CD4-positive, CD25-positive, alpha-beta regulatory T cell (primary cell): ENCODE results near the gene LMO7. TPM values are rescaled to one million over a fixed set of nuclear protein-coding genes. Genes with fewer than 3 reads are reported as not detected.

Source experiments
- ATAC-seq, 2 donors: fragments of 150-1000 bp; cut with Tn5 transposase; one replicate each; pipeline ENCODE4 v1.10.0; 2021; ENCODE audit warnings: low read depth in 2 of 2, moderate number of reproducible peaks in 2 of 2, moderate library complexity in 1 of 2
- DNase-seq, 3 donors: peaks; one replicate each; pipeline versions ENCODE4 v3.0.0 to v3.0.0-alpha.2; 2012 to 2022; ENCODE audit warnings: mixed read lengths in 1 of 3
- H3K27ac ChIP-seq: one replicate; pipeline ENCODE4 v1.7.0; 2013; ENCODE audit warnings: mild to moderate bottlenecking, low read length; ENCODE audit not compliant: insufficient read depth, poor library complexity, severe bottlenecking
- H3K27me3 ChIP-seq: one replicate; pipeline ENCODE4 v1.7.0; 2013; ENCODE audit warnings: low read length; ENCODE audit not compliant: control insufficient read depth, insufficient read depth
- H3K36me3 ChIP-seq: one replicate; pipeline ENCODE4 v1.7.0; 2013; ENCODE audit warnings: mild to moderate bottlenecking, low read length, moderate library complexity; ENCODE audit not compliant: control insufficient read depth, insufficient read depth
- H3K4me1 ChIP-seq: 2 replicates; pipeline ENCODE4 v1.7.0; 2013; ENCODE audit warnings: mild to moderate bottlenecking, low read length; ENCODE audit not compliant: insufficient read depth, control insufficient read depth, poor library complexity, severe bottlenecking
- H3K4me3 ChIP-seq: one replicate; pipeline ENCODE4 v1.7.0; 2013; ENCODE audit warnings: low read depth, mild to moderate bottlenecking, low read length, moderate library complexity
- H3K9me3 ChIP-seq, 2 experiments: 1 replicate in 1 of 2; 2 replicates in 1 of 2; pipeline ENCODE4 v1.7.0; 2013; ENCODE audit warnings: low read length in 2 of 2, mild to moderate bottlenecking in 1 of 2, moderate library complexity in 1 of 2; ENCODE audit not compliant: control insufficient read depth in 2 of 2
- H3K27ac Mint-ChIP-seq, 3 donors: one replicate each; pipeline ENCODE4 v1.8.0; 2020 to 2022; ENCODE audit warnings: mild to moderate bottlenecking in 3 of 3, mixed read lengths in 3 of 3, moderate library complexity in 2 of 3
- H3K27me3 Mint-ChIP-seq: one replicate; pipeline ENCODE4 v1.8.0; 2022; ENCODE audit warnings: mild to moderate bottlenecking, mixed read lengths
- H3K36me3 Mint-ChIP-seq: one replicate; pipeline ENCODE4 v1.8.0; 2020; ENCODE audit warnings: mixed read lengths
- H3K4me1 Mint-ChIP-seq, 4 donors: one replicate each; pipeline ENCODE4 v1.8.0; 2020 to 2022; ENCODE audit warnings: mixed read lengths in 4 of 4, mild to moderate bottlenecking in 1 of 4
- H3K4me3 Mint-ChIP-seq, 4 donors: one replicate each; pipeline ENCODE4 v1.8.0; 2020 to 2022; ENCODE audit warnings: mild to moderate bottlenecking in 4 of 4, mixed read lengths in 4 of 4, moderate library complexity in 3 of 4
- H3K9me3 Mint-ChIP-seq, 7 donors: one replicate each; pipeline ENCODE4 v1.8.0; 2020 to 2022; ENCODE audit warnings: mixed read lengths in 7 of 7, mild to moderate bottlenecking in 3 of 7, moderate library complexity in 2 of 7
- polyA plus RNA-seq, 4 donors: library from polyadenylated mRNA; unstranded; fragments of 300-500 nt; fragmentation: Illumina TruSeq; gene quantifications; one replicate each; pipeline ENCODE4 v1.2.3, GENCODE V29; 2021
- total RNA-seq: library from RNA; stranded (reverse); gene quantifications from one replicate; pipeline ENCODE4 v1.2.3, GENCODE V29; 2022

The LMO7 gene
- total and polyA plus RNA-seq, 5 donors from 2014 or later = 4.2 to 22.5 (median 10.6) TPM

DNA sequence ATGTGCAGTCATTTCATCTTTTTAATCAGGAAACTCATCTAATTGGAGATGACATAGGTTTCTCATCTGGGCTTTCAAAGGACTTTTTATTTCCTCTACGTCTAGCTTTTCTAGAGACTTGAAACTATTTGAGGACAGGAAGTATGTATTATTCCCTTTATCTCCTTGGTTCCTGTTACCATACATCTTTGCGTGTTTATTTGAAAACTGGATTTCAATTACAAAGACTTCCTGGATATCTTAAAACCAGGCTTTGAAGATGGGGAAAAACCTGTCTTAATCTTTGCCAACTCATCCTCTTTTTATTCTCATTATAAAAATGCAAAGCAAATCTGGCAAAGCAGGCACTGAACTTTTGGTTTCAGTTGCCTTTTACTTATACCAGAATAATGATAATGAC lies 130.5 kb downstream of the LMO7 start:
- no peaks in the 10 kb centered on the region for H3K9me3 ChIP-seq
- no peak overlapping the region for H3K27ac ChIP-seq
- no peaks in the 10 kb centered on the region for H3K27me3 ChIP-seq
- Mint-ChIP-seq H3K9me3 (peaks cover 0 to 7% (median 0%) of the 10 kb centered on the region in 7 donors), H3K36me3 (no peaks in the 10 kb centered on the region), H3K27ac (peak overlapping the region; percentile 39 to 86 (median 43)), H3K4me1 (peaks cover 18 to 51% (median 35%) of the 10 kb centered on the region in 4 donors), H3K4me3 (peak overlapping the region in 2 of 4 donors; percentile 52 to 75), H3K27me3 (no peaks in the 10 kb centered on the region)
- peak in 2 of 3 donors; percentile 5 to 10 for DNase-seq
- ATAC-seq = no peak
- no peak overlapping the region for H3K4me3 ChIP-seq
- no peaks in the 10 kb centered on the region for H3K36me3 ChIP-seq
- peaks cover 14% of the 10 kb centered on the region for H3K4me1 ChIP-seq

- Histone ChIP-seq H3K27me3 (no peaks in the 10 kb centered on the region), H3K9me3 (no peaks in the 10 kb centered on the region), H3K4me1 (no peaks in the 10 kb centered on the region), H3K4me3 (no peak overlapping the region), H3K36me3 (no peaks in the 10 kb centered on the region), H3K27ac (no peak overlapping the region)
- peaks cover 0 to 16% (median 2%) of the 10 kb centered on the region in 7 donors for H3K9me3 Mint-ChIP-seq
- no peaks in the 10 kb centered on the region for H3K27me3 Mint-ChIP-seq
- ATAC-seq = no peak
- DNase-seq = no peak
- no peak overlapping the region for H3K27ac Mint-ChIP-seq
- H3K36me3 Mint-ChIP-seq = peaks cover 12% of the 10 kb centered on the region
- H3K4me3 Mint-ChIP-seq = no peak overlapping the region
- H3K4me1 Mint-ChIP-seq = peaks cover 4 to 32% (median 19%) of the 10 kb centered on the region in 4 donors
Observed at GRCh38 chr13:75769141-75769905, 133.2 kb downstream of the LMO7 start.

- Histone ChIP-seq H3K27me3 (no peaks in the 10 kb centered on the region), H3K9me3 (no peaks in the 10 kb centered on the region), H3K27ac (no peak overlapping the region), H3K4me3 (no peak overlapping the region), H3K4me1 (no peaks in the 10 kb centered on the region), H3K36me3 (no peaks in the 10 kb centered on the region)
- Mint-ChIP-seq H3K4me1 (peaks cover 4 to 28% (median 18%) of the 10 kb centered on the region in 4 donors), H3K4me3 (no peak overlapping the region), H3K27ac (no peak overlapping the region), H3K27me3 (no peaks in the 10 kb centered on the region), H3K36me3 (peaks cover 12% of the 10 kb centered on the region), H3K9me3 (peaks cover 0 to 16% (median 2%) of the 10 kb centered on the region in 7 donors)
- DNase-seq = no peak
- ATAC-seq = no peak
Observed at GRCh38 chr13:75770164-75770563, 134.0 kb downstream of the LMO7 start.

DNA sequence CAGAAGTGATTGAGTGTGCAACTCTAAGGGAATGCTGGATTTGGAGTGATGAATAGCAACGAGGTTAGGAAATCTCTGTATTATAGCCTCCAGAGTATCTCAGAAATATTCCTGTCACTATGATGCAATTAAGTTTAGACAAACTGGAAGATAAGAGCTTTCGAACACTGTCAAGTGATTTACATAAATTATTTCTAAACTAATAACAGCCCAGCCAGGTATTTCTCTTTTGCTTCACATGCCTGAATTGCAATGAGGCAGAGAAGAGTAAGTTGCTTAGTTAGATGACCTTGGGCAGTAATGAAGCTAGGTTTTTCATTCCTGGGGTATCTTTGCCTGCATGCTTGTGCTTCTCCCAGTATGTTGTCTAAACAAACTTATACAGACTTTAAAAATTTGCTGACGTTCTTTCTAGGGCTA lies 134.5 kb downstream of the LMO7 start:
- Histone ChIP-seq H3K4me3 (no peak overlapping the region), H3K4me1 (no peaks in the 10 kb centered on the region), H3K27me3 (no peaks in the 10 kb centered on the region), H3K9me3 (no peaks in the 10 kb centered on the region), H3K36me3 (no peaks in the 10 kb centered on the region), H3K27ac (no peak overlapping the region)
- ATAC-seq (no peak), DNase-seq (no peak)
- Mint-ChIP-seq H3K36me3 (peaks cover 12% of the 10 kb centered on the region), H3K4me3 (no peak overlapping the region), H3K9me3 (peaks cover 0 to 16% (median 2%) of the 10 kb centered on the region in 7 donors), H3K27me3 (no peaks in the 10 kb centered on the region), H3K4me1 (peaks cover 4 to 24% (median 14%) of the 10 kb centered on the region in 4 donors), H3K27ac (no peak overlapping the region)

- peaks cover 4 to 17% (median 10%) of the 10 kb centered on the region in 4 donors for H3K4me1 Mint-ChIP-seq
- ATAC-seq = no peak
- Histone ChIP-seq H3K36me3 (no peaks in the 10 kb centered on the region), H3K27ac (no peak overlapping the region), H3K9me3 (no peaks in the 10 kb centered on the region), H3K4me1 (no peaks in the 10 kb centered on the region), H3K4me3 (no peak overlapping the region), H3K27me3 (no peaks in the 10 kb centered on the region)
- H3K9me3 Mint-ChIP-seq = peaks cover 0 to 15% (median 2%) of the 10 kb centered on the region in 7 donors
- no peaks in the 10 kb centered on the region for H3K27me3 Mint-ChIP-seq
- DNase-seq = no peak
- no peak overlapping the region for H3K4me3 Mint-ChIP-seq
- H3K36me3 Mint-ChIP-seq = peaks cover 12% of the 10 kb centered on the region
- no peak overlapping the region for H3K27ac Mint-ChIP-seq
Observed at GRCh38 chr13:75771226-75771625, 135.1 kb downstream of the LMO7 start.

- no peaks in the 10 kb centered on the region for H3K27me3 Mint-ChIP-seq
- H3K4me1 Mint-ChIP-seq = peaks cover under 1 to 12% (median 4%) of the 10 kb centered on the region in 4 donors
- H3K4me1 ChIP-seq = no peaks in the 10 kb centered on the region
- no peak overlapping the region for H3K27ac Mint-ChIP-seq
- DNase-seq (no peak), ATAC-seq (no peak)
- peaks cover 0 to 9% (median 2%) of the 10 kb centered on the region in 7 donors for H3K9me3 Mint-ChIP-seq
- no peak overlapping the region for H3K27ac ChIP-seq
- H3K27me3 ChIP-seq = no peaks in the 10 kb centered on the region
- H3K4me3 Mint-ChIP-seq = no peak overlapping the region
- H3K9me3 ChIP-seq = no peaks in the 10 kb centered on the region
- peaks cover 12% of the 10 kb centered on the region for H3K36me3 Mint-ChIP-seq
- no peak overlapping the region for H3K4me3 ChIP-seq
- no peaks in the 10 kb centered on the region for H3K36me3 ChIP-seq
Observed at GRCh38 chr13:75771818-75772217, 135.7 kb downstream of the LMO7 start.

- Mint-ChIP-seq H3K36me3 (peaks cover 19% of the 10 kb centered on the region), H3K9me3 (peaks cover 0 to 10% (median 2%) of the 10 kb centered on the region in 7 donors), H3K27me3 (no peaks in the 10 kb centered on the region), H3K27ac (no peak overlapping the region), H3K4me3 (no peak overlapping the region), H3K4me1 (peaks cover 0 to 5% (median 2%) of the 10 kb centered on the region in 4 donors)
- H3K27ac ChIP-seq = no peak overlapping the region
- H3K9me3 ChIP-seq = no peaks in the 10 kb centered on the region
- DNase-seq (no peak), ATAC-seq (no peak)
- no peaks in the 10 kb centered on the region for H3K27me3 ChIP-seq
- H3K36me3 ChIP-seq = no peaks in the 10 kb centered on the region
- H3K4me1 ChIP-seq = no peaks in the 10 kb centered on the region
- H3K4me3 ChIP-seq = no peak overlapping the region
Observed at GRCh38 chr13:75774176-75774575, 138.0 kb downstream of the LMO7 start.

DNA sequence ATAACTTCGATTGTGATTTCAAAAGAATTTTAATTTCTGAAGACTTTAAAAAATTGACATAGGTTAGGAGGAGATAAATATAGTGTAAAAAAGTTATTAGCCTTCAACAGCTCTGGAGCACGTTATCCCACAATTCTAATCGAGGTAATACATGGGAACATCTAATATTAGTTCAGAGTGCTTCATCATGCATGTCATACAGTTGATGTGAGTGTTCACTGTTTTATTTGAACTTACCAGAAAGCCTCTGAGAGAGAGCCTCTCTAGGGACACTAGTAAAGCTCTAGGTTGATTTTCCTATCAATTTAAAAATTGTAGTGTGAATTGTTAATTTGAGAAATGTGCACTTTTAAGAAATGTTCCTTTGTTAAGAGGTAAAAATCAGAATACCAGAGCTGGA lies 140.4 kb downstream of the LMO7 start:
- no peak for ATAC-seq
- Mint-ChIP-seq H3K27me3 (no peaks in the 10 kb centered on the region), H3K4me1 (peaks cover 0 to 6% (median 2%) of the 10 kb centered on the region in 4 donors), H3K4me3 (no peak overlapping the region), H3K36me3 (peaks cover 30% of the 10 kb centered on the region), H3K27ac (no peak overlapping the region), H3K9me3 (peaks cover 0 to 22% (median 7%) of the 10 kb centered on the region in 7 donors)
- no peak overlapping the region for H3K4me3 ChIP-seq
- no peak for DNase-seq
- H3K27me3 ChIP-seq = no peaks in the 10 kb centered on the region
- H3K36me3 ChIP-seq = no peaks in the 10 kb centered on the region
- H3K27ac ChIP-seq = no peak overlapping the region
- no peaks in the 10 kb centered on the region for H3K9me3 ChIP-seq
- no peaks in the 10 kb centered on the region for H3K4me1 ChIP-seq
